Measurements from ENCODE around the gene CEP128.

The CEP128 gene

DNA sequence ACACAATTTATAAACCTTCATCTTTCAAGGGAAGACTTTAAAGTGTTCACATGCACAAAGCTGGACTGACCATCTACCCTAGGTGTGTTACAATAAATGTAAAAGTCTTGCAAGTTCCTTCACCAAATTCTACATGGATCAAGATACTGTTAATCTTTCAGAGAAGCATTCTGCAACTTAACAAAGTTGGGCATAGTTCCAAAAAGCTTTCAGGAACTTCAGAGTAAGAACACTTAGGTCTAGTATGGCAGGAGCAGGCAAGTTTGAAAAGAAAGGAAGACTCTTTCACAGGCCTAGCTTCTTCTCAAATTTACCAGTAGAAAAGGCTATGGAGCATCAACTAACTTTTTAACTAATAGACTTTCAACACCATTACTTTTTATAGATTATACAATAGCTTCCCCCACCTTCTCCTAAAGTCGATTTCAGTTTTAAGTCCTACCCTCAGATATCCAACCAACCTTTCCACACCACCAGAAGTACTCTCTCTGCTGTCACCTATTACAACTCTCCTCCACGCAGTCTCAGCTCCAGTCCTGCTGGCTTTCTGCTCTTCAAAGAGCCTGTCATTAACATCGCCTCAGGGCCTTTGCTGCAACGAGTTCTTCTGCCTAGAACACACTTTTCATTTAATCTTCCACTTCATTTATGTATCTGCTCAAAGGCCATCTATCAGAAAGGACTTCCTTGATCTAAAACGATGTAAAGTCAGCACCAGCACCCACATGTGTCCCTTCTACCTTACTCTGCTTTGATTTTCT lies 333.9 kb downstream of the CEP128 start:
- no peak for DNase-seq (ENCODE audit: low spot score)

DNA sequence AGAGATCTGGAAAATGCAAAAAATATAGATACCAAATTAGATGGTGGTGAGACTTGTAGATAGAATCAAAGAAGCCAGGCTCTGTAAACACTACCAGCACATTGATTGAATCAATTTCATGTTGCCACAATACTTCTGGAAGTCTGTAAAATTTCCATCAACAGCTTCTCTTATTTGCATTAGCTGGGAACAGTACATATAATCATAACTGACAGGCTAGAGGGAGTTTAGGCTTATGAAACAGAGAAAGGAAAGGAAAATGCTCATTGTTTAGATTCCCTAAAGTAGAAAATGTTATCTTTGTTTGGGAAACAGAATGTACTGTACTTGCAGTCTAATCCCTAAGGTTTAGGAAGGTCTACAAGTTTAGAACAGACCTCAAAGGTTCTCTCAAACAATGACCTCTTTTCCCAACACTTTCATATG lies 335.2 kb downstream of the CEP128 start:
- no peak for DNase-seq (ENCODE audit: low spot score)

DNA sequence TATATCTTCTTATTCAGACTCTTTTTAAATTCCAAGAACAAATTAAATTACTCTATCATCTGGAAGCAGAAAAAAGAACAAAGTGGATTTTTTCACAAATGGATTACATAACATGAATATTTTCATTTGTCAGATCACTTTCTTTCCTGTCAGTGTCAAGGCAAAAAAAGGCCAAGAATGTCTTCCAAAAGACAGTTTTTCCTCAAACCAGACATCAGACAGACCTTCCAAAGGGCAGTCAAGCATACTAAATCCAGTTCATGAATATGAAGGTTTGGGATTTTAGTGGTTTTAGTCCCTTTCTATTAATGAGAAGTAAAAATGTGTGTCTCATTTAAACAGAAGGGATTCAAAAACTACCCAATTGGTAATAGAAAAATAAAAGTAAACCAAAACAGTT lies 336.0 kb downstream of the CEP128 start:
- DNase-seq (ENCODE audit: low spot score), result no peak

DNA sequence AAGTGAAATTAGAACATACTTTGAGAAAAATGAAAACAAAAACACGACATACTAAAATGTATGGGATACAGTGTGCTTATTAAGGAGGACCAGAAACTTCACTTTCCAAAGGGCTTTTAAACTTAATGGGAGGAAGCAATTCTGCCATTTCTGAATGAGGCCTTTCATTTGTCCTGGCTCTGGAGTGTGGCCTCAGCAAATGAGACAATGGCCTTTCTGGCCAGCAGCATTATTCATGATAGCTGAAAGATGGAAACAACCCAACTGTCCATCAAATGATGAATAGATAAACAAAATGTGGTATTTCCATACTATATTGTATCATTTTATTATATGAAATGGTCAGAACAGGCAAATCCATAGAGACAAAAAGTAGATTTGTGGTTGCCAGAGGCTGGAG lies 338.6 kb downstream of the CEP128 start:
- no peak for DNase-seq (ENCODE audit: low spot score)

DNA sequence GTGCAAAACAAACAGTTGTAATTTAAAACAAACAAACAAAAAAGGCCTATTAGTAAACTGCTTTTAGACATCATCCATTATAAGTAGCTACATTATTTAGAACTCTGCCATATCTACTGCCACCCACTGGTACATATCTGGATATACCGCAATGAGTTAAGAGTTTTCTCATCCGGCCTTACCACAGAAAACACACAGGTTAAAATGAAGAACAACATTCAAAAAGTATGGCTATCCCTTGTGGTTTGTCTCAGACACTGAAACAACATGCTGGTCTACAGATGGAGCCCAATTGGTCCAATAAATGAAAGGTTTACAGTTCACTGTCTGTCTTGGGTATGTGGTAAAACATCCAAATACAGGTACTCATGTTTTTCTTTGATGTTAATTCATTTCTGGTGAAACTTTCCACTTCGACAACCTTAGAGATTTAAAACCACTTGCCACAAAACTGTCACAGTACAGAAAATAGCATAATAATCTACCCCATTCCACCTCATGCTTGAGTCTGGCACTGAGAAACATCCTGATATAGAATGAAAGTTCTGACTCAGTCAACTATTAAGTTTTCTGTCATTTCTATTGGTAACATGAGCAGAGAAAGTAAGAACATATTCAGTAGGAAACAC lies 354.3 kb downstream of the CEP128 start:
- DNase-seq (ENCODE audit: low spot score), result peak; percentile 54

DNA sequence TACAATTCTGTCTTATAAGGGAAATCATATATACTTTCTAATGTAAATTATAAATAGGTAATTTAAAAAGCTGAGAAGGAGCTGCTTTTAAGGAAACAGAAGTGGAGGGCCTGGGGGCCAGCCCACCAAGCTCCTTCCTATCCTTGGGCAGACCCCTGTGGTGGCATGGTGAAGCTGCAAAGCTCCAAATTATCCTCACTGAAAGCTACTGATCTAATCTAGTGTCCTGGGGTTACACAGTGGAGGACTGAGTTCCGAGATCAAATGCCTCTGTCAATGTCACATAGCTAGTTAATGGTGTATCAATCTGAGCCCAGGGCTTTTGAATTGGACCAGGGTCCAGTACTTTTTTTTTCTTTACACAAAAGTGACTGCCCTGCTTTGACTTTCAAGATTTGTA lies 355.4 kb downstream of the CEP128 start:
- DNase-seq (ENCODE audit: low spot score), result no peak

DNA sequence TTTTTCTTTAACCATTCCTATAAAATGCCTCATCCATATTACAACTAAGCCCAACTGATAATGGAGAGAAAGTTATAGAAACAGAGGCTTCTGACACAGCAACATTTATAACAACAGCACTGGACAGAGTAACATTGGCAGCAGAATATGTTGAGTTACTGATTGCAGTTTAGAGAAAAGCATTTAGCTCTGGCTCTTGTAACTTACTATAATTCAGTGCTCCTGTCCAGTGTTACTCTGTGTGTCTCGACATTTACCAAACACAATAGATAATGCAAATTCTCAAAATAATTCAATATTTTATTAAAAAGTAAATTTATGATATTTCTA lies 356.1 kb downstream of the CEP128 start:
- DNase-seq (ENCODE audit: low spot score), result no peak

DNA sequence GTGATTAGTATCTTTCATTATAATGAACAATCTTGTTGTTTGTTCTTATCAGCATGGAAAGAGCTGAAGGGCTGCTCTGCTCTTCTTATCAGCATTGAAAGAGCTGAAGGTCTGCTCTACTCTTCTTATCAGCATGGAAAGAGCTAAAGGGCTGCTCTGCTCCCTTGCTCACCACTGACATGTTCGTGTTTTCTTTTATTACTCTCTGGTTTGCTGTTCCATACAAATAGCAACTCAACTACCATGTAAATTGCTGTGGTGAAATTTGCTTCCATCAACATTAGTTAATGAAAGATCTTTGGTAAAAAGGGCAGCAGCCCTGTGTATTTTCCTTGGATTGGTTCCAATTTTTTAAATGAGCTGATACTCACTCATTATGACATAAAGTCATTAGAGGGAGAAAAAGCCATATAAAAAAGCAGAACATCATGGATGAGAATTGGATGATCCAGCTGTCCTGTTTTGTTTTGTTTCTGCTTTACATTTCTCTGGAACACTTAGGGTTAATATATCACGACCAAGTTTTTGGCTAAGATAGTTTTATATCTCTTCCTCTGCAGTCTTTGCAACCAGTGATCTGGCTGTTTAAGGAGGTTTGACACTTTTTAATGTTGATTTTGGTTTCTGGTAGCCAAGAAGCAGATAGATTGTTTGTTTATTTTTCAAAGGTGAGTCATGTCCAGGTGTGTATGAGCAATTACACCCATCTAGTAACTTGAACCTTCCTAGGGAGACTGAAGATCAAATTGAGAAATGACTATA lies 356.6 kb downstream of the CEP128 start:
- no peak for DNase-seq (ENCODE audit: low spot score)

DNA sequence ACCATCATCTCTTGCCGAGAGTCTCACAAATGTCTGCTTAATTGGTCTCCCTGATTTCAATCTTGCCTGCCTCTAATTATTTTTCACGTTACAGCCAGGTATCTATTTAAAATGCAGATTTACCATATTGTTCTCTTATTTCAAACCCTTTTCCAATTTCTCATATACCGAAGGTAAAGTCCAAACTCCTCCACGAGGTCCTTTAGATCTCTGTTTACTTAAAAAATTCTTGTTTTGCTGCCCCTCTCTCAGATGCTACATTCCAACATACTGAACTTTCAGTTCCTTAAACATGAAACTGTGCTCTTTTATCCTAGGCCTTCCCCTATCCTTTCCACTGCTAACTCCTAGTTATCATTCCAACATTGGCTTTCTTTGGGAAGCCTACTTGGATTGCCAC lies 363.9 kb downstream of the CEP128 start:
- no peak for DNase-seq (ENCODE audit: low spot score)

DNA sequence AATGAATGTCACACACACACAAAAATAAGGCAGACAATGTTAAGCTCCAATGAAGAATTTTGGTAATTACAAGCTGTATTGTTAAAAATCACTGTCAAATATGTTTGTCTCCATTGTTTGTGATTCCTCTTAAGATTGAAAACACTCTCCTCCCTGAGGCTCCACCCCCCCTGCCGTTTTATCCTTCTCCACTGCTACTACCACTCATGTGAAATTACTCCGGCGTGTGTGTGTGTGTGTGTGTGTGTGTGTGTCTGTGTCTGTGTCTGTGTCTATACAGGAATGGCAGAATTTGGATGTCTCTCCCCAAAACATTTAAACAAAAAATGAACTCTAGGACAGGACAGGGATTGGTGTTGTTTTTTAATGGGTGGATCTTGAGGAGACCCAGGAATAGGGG lies 365.1 kb downstream of the CEP128 start:
- no peak for DNase-seq (ENCODE audit: low spot score)

DNA sequence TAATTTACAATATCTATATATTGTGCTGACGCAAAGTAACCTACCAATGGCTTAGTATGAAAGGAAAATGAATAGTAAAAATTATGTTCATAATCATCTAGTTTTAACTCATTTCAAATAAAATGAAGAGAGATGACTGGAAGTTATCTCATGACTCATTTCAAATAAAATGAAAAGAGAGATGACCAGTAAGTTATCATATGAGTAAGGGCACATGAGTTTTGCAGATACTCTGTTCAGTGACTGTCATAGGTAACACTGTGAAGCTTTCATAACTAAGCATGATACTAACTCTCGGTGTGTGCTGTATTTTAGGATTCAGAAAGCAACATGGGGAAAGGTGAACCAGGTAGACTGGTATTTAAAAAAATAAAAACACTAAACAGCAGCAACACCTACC lies 365.8 kb downstream of the CEP128 start:
- no peak for DNase-seq (ENCODE audit: low spot score)

DNA sequence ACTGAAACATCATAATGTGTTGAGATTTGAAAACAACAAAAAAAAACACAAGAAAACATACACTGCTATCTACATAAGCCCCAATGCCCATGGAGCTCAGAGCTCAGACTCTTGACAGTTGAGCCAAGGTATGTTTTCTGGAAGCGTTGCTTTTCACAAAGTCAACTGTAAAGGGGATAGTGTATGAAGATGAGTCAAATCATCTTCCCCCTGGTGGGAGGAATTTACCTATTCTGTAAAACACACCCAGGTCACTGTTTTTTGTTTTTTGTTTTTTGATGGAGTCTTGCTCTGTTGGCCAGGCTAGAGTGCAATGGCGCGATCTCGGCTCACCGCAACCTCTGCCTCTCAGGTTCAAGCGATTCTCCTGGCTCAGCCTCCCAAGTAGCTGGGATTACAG lies 368.9 kb downstream of the CEP128 start:
- DNase-seq (ENCODE audit: low spot score), result no peak

DNA sequence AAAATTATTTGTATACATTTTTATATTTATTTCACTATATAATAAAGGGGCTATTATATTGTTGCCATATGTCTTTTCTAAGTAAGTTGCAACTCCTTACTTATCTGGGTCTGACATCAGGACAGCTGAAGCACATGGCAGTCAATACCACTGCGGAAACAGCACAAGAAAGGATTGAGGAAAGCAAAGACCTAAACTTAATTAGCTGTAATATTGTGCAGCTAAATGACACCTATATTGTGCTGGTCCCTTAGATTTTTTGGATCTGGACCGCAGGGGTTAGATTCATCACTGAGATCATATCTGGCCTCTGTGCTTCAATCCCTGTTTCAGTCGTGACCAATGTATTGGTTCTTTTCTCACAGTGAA lies 370.6 kb downstream of the CEP128 start:
- DNase-seq (ENCODE audit: low spot score), result no peak

DNA sequence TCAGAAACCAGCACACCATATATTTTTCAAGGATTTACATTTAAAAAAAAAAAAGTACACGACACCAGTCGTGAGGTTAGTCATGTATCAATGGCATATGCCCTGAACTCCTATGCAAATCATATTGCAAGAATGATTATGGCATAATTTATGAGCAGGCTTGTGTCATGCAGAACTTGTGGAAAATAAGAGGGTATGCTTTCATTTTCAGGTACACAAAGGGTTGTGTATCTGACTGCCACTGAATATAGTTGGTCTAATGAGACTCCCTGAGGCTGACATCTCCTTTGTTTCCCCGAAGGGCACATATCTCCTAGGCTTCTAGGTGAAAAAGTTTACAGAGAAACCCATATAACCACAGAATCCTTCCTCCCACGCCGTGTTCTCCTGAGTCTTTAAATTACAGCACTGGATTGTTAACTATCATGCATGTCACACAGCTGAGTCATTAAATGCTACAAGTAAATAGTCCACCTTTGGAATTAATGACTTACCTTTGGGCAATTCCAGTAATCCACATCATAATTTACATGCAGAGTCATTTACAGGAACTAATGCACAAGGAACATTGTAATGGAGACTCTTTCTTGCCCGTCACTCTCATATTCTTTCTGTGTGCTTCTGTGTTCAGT lies 373.5 kb downstream of the CEP128 start:
- DNase-seq (ENCODE audit: low spot score), result no peak

DNA sequence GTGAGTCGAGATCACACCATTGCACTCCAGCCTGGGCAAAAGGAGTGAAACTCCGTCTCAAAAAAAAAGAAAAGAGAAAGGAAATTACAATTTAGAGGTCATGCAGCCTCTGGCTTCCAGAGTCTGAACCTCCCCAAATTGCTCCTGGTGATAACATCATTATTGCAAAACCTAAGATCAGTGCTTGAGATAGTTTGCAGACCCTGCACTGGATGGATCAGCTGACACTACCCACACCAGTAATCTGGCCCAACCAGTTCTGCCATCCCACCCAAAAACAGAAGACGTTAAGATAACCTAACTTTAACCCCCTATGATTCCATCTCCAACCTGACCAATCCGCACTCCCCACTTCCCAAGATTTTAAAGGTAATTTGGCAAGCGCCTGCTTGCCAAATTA lies 376.5 kb downstream of the CEP128 start:
- no peak for DNase-seq (ENCODE audit: low spot score)

DNA sequence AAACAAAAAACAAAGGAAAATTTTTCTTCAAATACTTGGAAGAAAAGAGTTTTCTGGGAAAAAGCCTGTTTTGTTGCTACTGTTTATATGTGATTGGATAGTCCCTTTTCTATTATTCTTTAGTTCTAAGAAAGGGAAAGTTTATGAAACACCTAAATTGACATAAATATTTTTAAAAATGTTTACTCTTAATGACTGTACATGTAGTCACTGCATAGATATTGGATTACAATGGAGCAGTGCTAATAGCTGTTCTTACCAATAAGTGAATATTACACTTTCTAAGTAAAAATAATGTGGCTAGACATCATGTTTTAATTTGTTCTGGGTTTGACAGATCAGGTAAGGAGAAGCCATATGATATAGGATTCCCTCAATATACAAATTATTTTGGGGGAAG lies 377.5 kb downstream of the CEP128 start:
- DNase-seq (ENCODE audit: low spot score), result no peak

DNA sequence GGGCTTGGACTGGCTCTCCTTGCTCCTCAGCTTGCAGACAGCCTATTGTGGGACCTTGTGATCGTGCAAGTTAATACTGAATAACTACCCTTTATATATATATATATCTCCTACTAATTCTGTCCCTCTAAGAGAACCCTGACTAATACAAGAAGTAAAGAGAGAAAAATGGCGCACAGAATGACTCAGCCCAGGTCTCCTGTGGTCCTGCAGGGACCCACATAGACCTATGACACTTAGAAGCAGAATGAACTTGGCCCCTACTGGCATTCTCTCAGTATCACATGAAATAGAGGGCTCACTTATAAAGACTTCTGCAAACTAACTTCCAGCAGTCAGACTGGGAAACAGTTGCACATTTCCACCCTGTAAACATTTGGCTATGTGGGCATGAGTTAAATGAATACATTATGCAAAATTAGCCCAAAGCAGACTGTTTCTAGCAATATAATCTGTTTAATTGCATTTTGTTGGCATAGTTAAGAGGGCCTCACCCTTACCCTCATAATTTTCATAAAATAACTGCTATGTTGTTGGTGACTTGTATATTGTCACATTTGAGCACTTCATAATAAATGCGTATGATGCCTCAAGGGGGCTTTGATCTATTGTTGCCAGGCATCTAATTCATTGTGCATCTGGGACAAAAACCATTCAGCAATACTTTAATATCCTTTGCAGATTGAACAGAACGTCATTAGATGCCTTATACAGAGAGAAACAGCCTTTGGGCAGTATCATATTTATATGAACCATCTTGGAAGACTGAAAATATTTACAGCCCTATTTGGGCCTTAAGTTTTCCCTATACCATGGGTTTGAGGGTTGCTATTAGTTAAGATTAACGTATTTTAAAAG lies 380.5 kb downstream of the CEP128 start:
- DNase-seq (ENCODE audit: low spot score), result no peak

DNA sequence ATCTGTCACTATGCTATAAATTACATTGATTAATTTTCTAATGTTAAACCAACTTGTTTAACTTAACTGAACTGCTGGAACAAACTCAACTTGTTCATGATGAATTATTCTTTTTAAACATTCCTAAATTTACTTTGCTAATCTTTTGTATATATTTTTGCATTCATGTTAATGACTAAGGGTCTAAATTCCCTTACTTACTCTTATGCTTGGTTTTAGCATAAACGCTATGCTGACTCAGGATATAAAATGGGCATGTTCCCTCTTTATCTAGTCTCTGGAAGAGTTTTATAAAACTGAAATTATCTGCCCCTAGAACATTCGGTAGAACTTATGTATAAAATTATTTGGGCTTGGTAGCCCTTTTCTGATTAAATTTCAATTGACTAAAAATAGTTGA lies 387.4 kb downstream of the CEP128 start:
- no peak for DNase-seq (ENCODE audit: low spot score)

DNA sequence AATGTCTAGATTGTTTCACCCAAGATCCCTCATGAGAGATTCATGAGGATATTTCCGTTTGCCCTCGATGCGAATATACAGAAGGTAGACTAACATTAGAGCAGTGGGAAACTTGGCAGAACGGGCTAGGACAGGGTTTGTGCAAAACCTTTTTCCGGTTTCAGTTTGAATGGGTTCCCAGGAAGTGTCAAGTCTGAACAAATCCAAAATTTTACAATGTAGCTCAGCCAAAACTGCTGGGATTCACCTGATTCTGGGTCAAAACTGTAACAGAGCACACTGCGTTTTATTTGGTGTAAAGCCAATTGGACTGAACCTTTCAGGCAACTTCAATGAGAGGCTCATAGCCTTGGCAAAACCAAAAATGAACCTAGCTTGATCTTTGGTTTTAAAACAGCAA lies 392.4 kb downstream of the CEP128 start:
- no peak for DNase-seq (ENCODE audit: low spot score)

DNA sequence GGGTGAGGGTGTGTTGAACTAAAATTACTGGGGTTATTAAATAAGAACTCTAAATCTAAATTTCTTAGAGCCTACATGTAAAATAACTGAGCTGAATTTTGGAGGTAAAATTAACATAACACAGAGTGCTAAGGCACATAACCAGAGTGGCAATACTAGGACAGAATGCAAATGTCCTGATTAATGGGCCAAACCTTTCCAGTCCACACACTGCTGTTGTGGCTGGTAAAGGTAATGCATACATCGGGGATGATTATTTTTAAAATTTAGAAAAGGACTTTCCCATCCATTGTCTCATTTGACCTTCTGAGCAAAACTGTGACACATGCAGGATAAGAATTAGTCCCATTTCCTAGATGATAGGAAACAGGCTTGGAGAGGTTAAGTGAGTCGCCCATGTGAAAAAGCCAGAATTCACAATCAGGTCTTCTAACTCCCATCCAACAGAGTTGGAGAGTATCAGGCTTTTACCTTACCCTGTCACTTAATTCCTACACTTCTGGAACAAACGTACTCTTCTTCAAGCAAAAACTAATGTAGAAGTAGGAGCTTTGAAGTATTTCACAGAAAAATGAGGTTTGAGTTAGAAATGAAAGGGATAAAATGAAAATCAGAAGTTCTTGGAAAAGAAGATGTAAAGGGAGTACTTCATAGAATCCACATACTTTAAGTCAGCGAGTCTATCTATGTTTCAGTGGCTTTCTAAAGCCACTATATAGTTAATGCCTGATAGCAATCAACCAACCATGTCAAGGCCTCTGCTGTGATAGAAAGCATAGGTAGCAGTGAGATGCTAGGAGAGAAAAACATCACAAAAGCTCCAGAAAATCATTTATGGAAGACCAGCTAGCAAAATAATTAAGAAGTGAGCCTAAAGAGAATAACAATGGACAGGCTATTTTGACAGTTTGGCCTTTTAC lies 395.3 kb downstream of the CEP128 start:
- no peak for DNase-seq (ENCODE audit: low spot score)

DNA sequence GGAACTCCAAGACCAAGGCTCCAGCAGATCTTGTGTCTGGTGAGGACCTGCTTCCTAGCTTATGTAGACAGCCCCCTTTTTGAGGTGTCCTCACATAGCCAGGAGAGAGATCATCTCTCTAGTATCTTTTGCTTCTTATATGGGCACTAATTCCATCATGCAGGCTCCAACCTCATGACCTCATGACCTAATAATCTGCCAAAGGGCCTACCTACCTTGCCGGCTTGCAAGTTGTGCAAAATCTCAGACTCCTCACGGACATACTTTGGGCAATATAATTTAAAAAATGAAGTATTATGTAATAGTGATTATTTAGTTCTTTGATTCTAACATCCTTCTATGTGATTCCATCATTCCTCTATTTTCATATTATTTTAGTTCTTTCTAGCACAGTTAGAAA lies 397.2 kb downstream of the CEP128 start:
- no peak for DNase-seq (ENCODE audit: low spot score)
